Neural progenitor cell (in vitro differentiated cells): Measurements from ENCODE around the gene UPK3A. TPM values are rescaled to one million over a fixed set of nuclear protein-coding genes. Genes with fewer than 3 reads are reported as not detected.

ENCODE experiments used
- DNase-seq: peaks from one replicate; pipeline ENCODE4 v3.0.0-alpha.2; 2016; ENCODE audit warnings: low spot score
- H2AFZ ChIP-seq: fragments of 200-600 bp; sonication (generic); replicated peaks from 2 replicates; pipeline ENCODE4 v1.6.1; 2016; ENCODE audit warnings: antibody characterized with exemption
- H3F3A ChIP-seq: fragments of 200-600 bp; sonication (generic); 2 replicates; pipeline ENCODE4 v1.6.1; 2016; ENCODE audit warnings: antibody characterized with exemption, low read depth
- H3K27ac ChIP-seq: fragments of 200-600 bp; sonication (generic); 2 replicates; pipeline ENCODE4 v1.5.1; 2016; ENCODE audit warnings: mild to moderate bottlenecking
- H3K27me3 ChIP-seq: fragments of 200-600 bp; sonication (generic); 2 replicates; pipeline ENCODE4 v1.6.1; 2016; ENCODE audit warnings: mild to moderate bottlenecking, moderate library complexity
- H3K36me3 ChIP-seq: fragments of 200-600 bp; sonication (generic); 2 replicates; pipeline ENCODE4 v1.5.1; 2016
- H3K4me1 ChIP-seq: fragments of 200-600 bp; sonication (generic); 2 replicates; pipeline ENCODE4 v1.6.1; 2016; ENCODE audit warnings: mixed run types
- H3K4me2 ChIP-seq: fragments of 200-600 bp; sonication (generic); 2 replicates; pipeline ENCODE4 v1.6.1; 2016
- H3K4me3 ChIP-seq: fragments of 200-600 bp; sonication (generic); 2 replicates; pipeline ENCODE4 v1.5.1; 2016
- H3K79me2 ChIP-seq: fragments of 200-600 bp; sonication (generic); 2 replicates; pipeline ENCODE4 v1.6.1; 2016; ENCODE audit warnings: low read depth
- H3K9ac ChIP-seq: fragments of 200-600 bp; sonication (generic); 2 replicates; pipeline ENCODE4 v1.6.1; 2016
- H3K9me3 ChIP-seq: fragments of 200-600 bp; sonication (generic); 2 replicates; pipeline ENCODE4 v1.5.1; 2016; ENCODE audit warnings: low read depth
- H4K20me1 ChIP-seq: fragments of 200-600 bp; sonication (generic); 2 replicates; pipeline ENCODE4 v1.6.1; 2016; ENCODE audit warnings: low read depth
- H3K27ac Mint-ChIP-seq: 3 replicates; pipeline ENCODE4 v1.8.0; 2021; ENCODE audit warnings: mixed read lengths
- H3K27me3 Mint-ChIP-seq: 2 replicates; pipeline ENCODE4 v1.8.0; 2022; ENCODE audit warnings: low read depth, mild to moderate bottlenecking, inconsistent platforms, moderate library complexity, mixed read lengths; ENCODE audit not compliant: insufficient read depth
- H3K36me3 Mint-ChIP-seq: 3 replicates; pipeline ENCODE4 v1.8.0; 2021; ENCODE audit warnings: mixed read lengths
- H3K4me1 Mint-ChIP-seq: 3 replicates; pipeline ENCODE4 v1.8.0; 2021; ENCODE audit warnings: mixed read lengths
- H3K4me3 Mint-ChIP-seq: 3 replicates; pipeline ENCODE4 v1.8.0; 2021; ENCODE audit warnings: mild to moderate bottlenecking, moderate library complexity, mixed read lengths
- H3K9me3 Mint-ChIP-seq: 3 replicates; pipeline ENCODE4 v1.8.0; 2020; ENCODE audit warnings: mixed read lengths
- CTCF ChIP-seq: fragments of 200-600 bp; sonication (generic); IDR thresholded peaks from 2 replicates; pipeline ENCODE4 v1.5.1; 2017; ENCODE audit warnings: antibody characterized with exemption, mild to moderate bottlenecking
- EZH2 ChIP-seq: fragments of 200-600 bp; sonication (generic); IDR thresholded peaks from 2 replicates; pipeline ENCODE4 v1.6.1; 2017; ENCODE audit warnings: antibody characterized with exemption, mild to moderate bottlenecking, moderate library complexity
- EZH2phosphoT487 ChIP-seq: fragments of 200-600 bp; sonication (generic); IDR thresholded peaks from 2 replicates; pipeline ENCODE4 v1.6.1; 2017; ENCODE audit warnings: antibody characterized with exemption
- total RNA-seq: library from RNA; depleted of rRNA; stranded (reverse); fragments of >200 nt; gene quantifications from 2 replicates; pipeline ENCODE4 v1.2.3, GENCODE V29; 2015; ENCODE audit warnings: low replicate concordance

The UPK3A gene
- total RNA-seq, 1 donor from 2014 or later = not detected

GRCh38 chr22:45317551-45318167 lies 32.9 kb downstream of the UPK3A start:
- H3K4me3 Mint-ChIP-seq = no peak overlapping the region
- no peaks in the 10 kb centered on the region for H3K36me3 ChIP-seq
- no peaks in the 10 kb centered on the region for H3K27me3 ChIP-seq
- no peak overlapping the region for H3K4me2 ChIP-seq
- H3K27ac Mint-ChIP-seq = peak overlapping the region; percentile 13
- H3K27ac ChIP-seq = no peak overlapping the region
- H3K27me3 Mint-ChIP-seq = no peaks in the 10 kb centered on the region
- H4K20me1 ChIP-seq = peaks cover 39% of the 10 kb centered on the region
- no peak overlapping the region for H3K4me3 ChIP-seq
- TF ChIP-seq CTCF (peak; percentile 39), EZH2 (no peak)
- peaks cover 38% of the 10 kb centered on the region for H3K4me1 Mint-ChIP-seq
- no peak overlapping the region for H2AFZ ChIP-seq
- H3F3A ChIP-seq = peaks cover 8% of the 10 kb centered on the region
- H3K9me3 ChIP-seq = no peaks in the 10 kb centered on the region
- peaks cover 29% of the 10 kb centered on the region for H3K4me1 ChIP-seq
- no peaks in the 10 kb centered on the region for H3K36me3 Mint-ChIP-seq
- no peak overlapping the region for H3K9ac ChIP-seq
- peaks cover 63% of the 10 kb centered on the region for H3K79me2 ChIP-seq
- no peaks in the 10 kb centered on the region for H3K9me3 Mint-ChIP-seq
- DNase-seq = peak; percentile 30

- peak overlapping the region; percentile 13 for H3K27ac Mint-ChIP-seq
- no peak overlapping the region for H3K4me2 ChIP-seq
Measured at GRCh38 chr22:45318168-45318557, 33.4 kb downstream of the UPK3A start.

GRCh38 chr22:45318558-45319323 lies 34.0 kb downstream of the UPK3A start:
- Histone ChIP-seq H3K36me3 (no peaks in the 10 kb centered on the region), H3K9ac (no peak overlapping the region), H3K79me2 (peaks cover 61% of the 10 kb centered on the region), H3K4me3 (no peak overlapping the region), H4K20me1 (peaks cover 36% of the 10 kb centered on the region), H3K4me2 (no peak overlapping the region), H3K27me3 (no peaks in the 10 kb centered on the region), H3K27ac (no peak overlapping the region), H3K4me1 (peaks cover 23% of the 10 kb centered on the region), H2AFZ (no peak overlapping the region), H3F3A (peaks cover 8% of the 10 kb centered on the region), H3K9me3 (no peaks in the 10 kb centered on the region)
- peak overlapping the region; percentile 24 for H3K4me3 Mint-ChIP-seq
- H3K27ac Mint-ChIP-seq = peak overlapping the region; percentile 13
- peaks cover 5% of the 10 kb centered on the region for H3K36me3 Mint-ChIP-seq
- no peaks in the 10 kb centered on the region for H3K27me3 Mint-ChIP-seq
- H3K9me3 Mint-ChIP-seq = no peaks in the 10 kb centered on the region
- no peak for TF ChIP-seq CTCF
- no peak for TF ChIP-seq EZH2phosphoT487
- no peak for TF ChIP-seq EZH2
- H3K4me1 Mint-ChIP-seq = peaks cover 35% of the 10 kb centered on the region
- DNase-seq = peak; percentile 32

More at GRCh38 chr22:45318168-45318557, 33.4 kb downstream of the UPK3A start:
- Histone ChIP-seq H4K20me1 (peaks cover 39% of the 10 kb centered on the region), H3K4me3 (no peak overlapping the region), H3K27ac (no peak overlapping the region), H3K27me3 (no peaks in the 10 kb centered on the region), H3K79me2 (peaks cover 63% of the 10 kb centered on the region), H3K36me3 (no peaks in the 10 kb centered on the region), H3K4me1 (peaks cover 24% of the 10 kb centered on the region), H3K9ac (no peak overlapping the region), H3F3A (peaks cover 8% of the 10 kb centered on the region), H3K9me3 (no peaks in the 10 kb centered on the region), H2AFZ (no peak overlapping the region)
- Mint-ChIP-seq H3K27me3 (no peaks in the 10 kb centered on the region), H3K4me3 (peak overlapping the region; percentile 24), H3K36me3 (no peaks in the 10 kb centered on the region), H3K9me3 (no peaks in the 10 kb centered on the region), H3K4me1 (peaks cover 35% of the 10 kb centered on the region)
- TF ChIP-seq EZH2phosphoT487 (no peak), EZH2 (no peak), CTCF (no peak)
- peak; percentile 75 for DNase-seq
